ENCODE results near the gene CBX6. TPM values are rescaled to one million over a fixed set of nuclear protein-coding genes. Genes with fewer than 3 reads are reported as not detected.

CBX6 gene
- total and polyA plus RNA-seq, 4 donors: 14.6 to 79.2 (median 23.3) TPM

GRCh38 chr22:38861170-38861876 lies 10.7 kb downstream of the CBX6 start:
- peaks cover 0 to 11% (median 7%) of the 10 kb centered on the region in 4 donors for H3K36me3 ChIP-seq (ENCODE audit: control insufficient read depth in 4 of 4, insufficient read depth in 4 of 4, low read length in 4 of 4)
- TF ChIP-seq CTCF (IDR thresholded peaks at IDR 0.05; ENCODE audit: control extremely low read depth, extremely low read depth): no peak
- H3K4me3 ChIP-seq: no peak overlapping the region
- H3K4me1 ChIP-seq (ENCODE audit: control insufficient read depth in 5 of 5, insufficient read depth in 5 of 5, low read length in 5 of 5): peaks cover 6 to 28% (median 21%) of the 10 kb centered on the region in 5 donors
- no peak overlapping the region for H3K9ac ChIP-seq (ENCODE audit: insufficient read depth in 1 of 2, low read length in 2 of 2)
- ATAC-seq (ENCODE audit: insufficient read depth, low FRiP score): no peak
- H3K27me3 ChIP-seq (ENCODE audit: control insufficient read depth in 3 of 3, insufficient read depth in 3 of 3, low read length in 2 of 3): peaks cover 0 to 4% (median 0%) of the 10 kb centered on the region in 3 donors
- WGBS, 2 donors: 45 to 69% methylated on average over 13 of the region's 13 CpGs
- H3K27ac ChIP-seq (ENCODE audit: low read depth in 1 of 2, low read length in 1 of 2): no peak overlapping the region
- no peaks in the 10 kb centered on the region for H3K9me3 ChIP-seq (ENCODE audit: control insufficient read depth in 4 of 4, insufficient read depth in 3 of 4, low read length in 3 of 4)
- DNase-seq: peak in 2 of 3 donors; percentile 41 to 47

GRCh38 chr22:38860283-38861169 lies 11.5 kb downstream of the CBX6 start:
- Histone ChIP-seq H3K9me3 (ENCODE audit: control insufficient read depth in 4 of 4, insufficient read depth in 3 of 4, low read length in 3 of 4) (no peaks in the 10 kb centered on the region), H3K4me3 (no peak overlapping the region), H3K36me3 (ENCODE audit: control insufficient read depth in 4 of 4, insufficient read depth in 4 of 4, low read length in 4 of 4) (peaks cover 0 to 7% (median 3%) of the 10 kb centered on the region in 4 donors), H3K27me3 (ENCODE audit: control insufficient read depth in 3 of 3, insufficient read depth in 3 of 3, low read length in 2 of 3) (peaks cover 0 to 4% (median 0%) of the 10 kb centered on the region in 3 donors), H3K4me1 (ENCODE audit: control insufficient read depth in 5 of 5, insufficient read depth in 5 of 5, low read length in 5 of 5) (peaks cover 6 to 28% (median 17%) of the 10 kb centered on the region in 5 donors), H3K9ac (ENCODE audit: insufficient read depth in 1 of 2, low read length in 2 of 2) (no peak overlapping the region), H3K27ac (ENCODE audit: low read depth in 1 of 2, low read length in 1 of 2) (no peak overlapping the region)
- DNase-seq (peak in 1 of 3 donors; percentile 6), ATAC-seq (ENCODE audit: insufficient read depth, low FRiP score) (no peak)
- TF ChIP-seq CTCF (IDR thresholded peaks at IDR 0.05; ENCODE audit: control extremely low read depth, extremely low read depth): no peak
- 64 to 70% methylated on average over 22 to 23 of the region's 23 CpGs for WGBS, 2 donors

GRCh38 chr22:38859581-38860282 lies 12.3 kb downstream of the CBX6 start:
- 85 to 88% methylated on average over 14 of the region's 14 CpGs for WGBS, 2 donors
- TF ChIP-seq CTCF (IDR thresholded peaks at IDR 0.05; ENCODE audit: control extremely low read depth, extremely low read depth): no peak
- H3K4me1 ChIP-seq (ENCODE audit: control insufficient read depth in 5 of 5, insufficient read depth in 5 of 5, low read length in 5 of 5): peaks cover 2 to 23% (median 11%) of the 10 kb centered on the region in 5 donors
- H3K4me3 ChIP-seq: no peak overlapping the region
- no peak for DNase-seq
- peaks cover 0 to 4% (median 0%) of the 10 kb centered on the region in 3 donors for H3K27me3 ChIP-seq (ENCODE audit: control insufficient read depth in 3 of 3, insufficient read depth in 3 of 3, low read length in 2 of 3)
- H3K9ac ChIP-seq (ENCODE audit: insufficient read depth in 1 of 2, low read length in 2 of 2): no peak overlapping the region
- no peak overlapping the region for H3K27ac ChIP-seq (ENCODE audit: low read depth in 1 of 2, low read length in 1 of 2)
- ATAC-seq (ENCODE audit: insufficient read depth, low FRiP score): no peak
- H3K9me3 ChIP-seq (ENCODE audit: control insufficient read depth in 4 of 4, insufficient read depth in 3 of 4, low read length in 3 of 4): no peaks in the 10 kb centered on the region
- H3K36me3 ChIP-seq (ENCODE audit: control insufficient read depth in 4 of 4, insufficient read depth in 4 of 4, low read length in 4 of 4): no peaks in the 10 kb centered on the region
